Breast epithelium (tissue), 3 donors: ENCODE data around the gene CDH8.

Experiments used
- CTCF ChIP-seq, 3 donors: fragments of 450-650 bp; IDR thresholded peaks; one replicate each; pipeline ENCODE4 v1.5.1; 2016 to 2017; ENCODE audit warnings: antibody characterized with exemption in 3 of 3, mild to moderate bottlenecking in 3 of 3, moderate library complexity in 3 of 3
- POLR2A ChIP-seq: fragments of 450-650 bp; IDR thresholded peaks from one replicate; pipeline ENCODE4 v1.6.1; 2016; ENCODE audit warnings: antibody characterized with exemption, mild to moderate bottlenecking, moderate library complexity
- POLR2AphosphoS5 ChIP-seq, 3 donors: sonication (generic); formaldehyde crosslinking; IDR thresholded peaks; one replicate each; pipeline ENCODE4 v1.6.1; 2017; ENCODE audit warnings: antibody characterized with exemption in 3 of 3

GRCh38 chr16:61934601-61935000 lies 101.6 kb downstream of the CDH8 start:
- TF ChIP-seq CTCF (IDR thresholded peaks at IDR 0.05) = no peak
- no peak for TF ChIP-seq POLR2A
- TF ChIP-seq POLR2AphosphoS5 (IDR thresholded peaks at IDR 0.05) = no peak
